HEK293 (cell line): ENCODE data around the gene RIPK4.

ENCODE experiments used
- CTCF ChIP-seq: fragments of 450-650 bp; formaldehyde crosslinking; IDR thresholded peaks from 2 replicates; pipeline ENCODE4 v1.5.1; 2016; ENCODE audit warnings: missing biosample characterization, missing genetic modification characterization
- HIC1 ChIP-seq: fragments of 450-650 bp; formaldehyde crosslinking; IDR thresholded peaks from 2 replicates; pipeline ENCODE4 v1.5.1; 2016; ENCODE audit warnings: missing biosample characterization, missing genetic modification characterization
- TSHZ1 ChIP-seq: fragments of 450-650 bp; formaldehyde crosslinking; IDR thresholded peaks from 2 replicates; pipeline ENCODE4 v1.5.1; 2016; ENCODE audit warnings: missing biosample characterization, missing genetic modification characterization, borderline replicate concordance
- ZBTB20 ChIP-seq: fragments of 450-650 bp; formaldehyde crosslinking; IDR thresholded peaks from 2 replicates; pipeline ENCODE4 v1.5.1; 2016; ENCODE audit warnings: missing biosample characterization, missing genetic modification characterization
- ZNF114 ChIP-seq: fragments of 450-650 bp; formaldehyde crosslinking; IDR thresholded peaks from 2 replicates; pipeline ENCODE4 v1.5.0; 2017; ENCODE audit warnings: missing biosample characterization, missing genetic modification characterization
- ZNF2 ChIP-seq: fragments of 450-650 bp; formaldehyde crosslinking; IDR thresholded peaks from 2 replicates; pipeline ENCODE4 v1.5.1; 2016; ENCODE audit warnings: missing biosample characterization, missing genetic modification characterization
- ZNF354C ChIP-seq: fragments of 450-650 bp; formaldehyde crosslinking; IDR thresholded peaks from 2 replicates; pipeline ENCODE4 v1.5.1; 2016; ENCODE audit warnings: missing biosample characterization, missing genetic modification characterization, low read depth, borderline replicate concordance

GRCh38 chr21:41711416-41712007 is 55.3 kb downstream of the RIPK4 start:
- TF ChIP-seq ZNF114 (tag by site-specific recombination) (no peak), HIC1 (tag by site-specific recombination) (no peak), TSHZ1 (no peak), ZNF2 (no peak), CTCF (no peak), ZNF354C (tag by site-specific recombination) (no peak), ZBTB20 (no peak)
